Mesenteric fat pad (tissue), 1 donor: ENCODE results near the gene TSPAN19. TPM values are rescaled to one million over a fixed set of nuclear protein-coding genes. Genes with fewer than 3 reads are reported as not detected.
"Not testable (repeated sequence)": the region's sequence is repeated elsewhere in the genome, so short reads cannot be mapped to it uniquely, and the experiment has no call there.

Experiments
- DNase-seq: peaks from one replicate; pipeline ENCODE4 v3.0.0-alpha.2; 2020; ENCODE audit warnings: low spot score
- long read RNA-seq: library from polyadenylated mRNA; unstranded; transcript quantifications from one replicate; pipeline ENCODE4 v2.0.0, GENCODE V29; 2020
- total RNA-seq: library from RNA; stranded (reverse); fragmentation: NEBNext Ultra II Directional; extraction: Animal tissue kit (Norgen Biotek cat#: 25700); gene quantifications from one replicate; pipeline ENCODE4 v1.2.1, GENCODE V29; 2021
- donor health status: DM: yes; HTN: yes; CAD: no.

Gene TSPAN19
- total RNA-seq: not detected
- long read RNA-seq: 0 reads

DNA sequence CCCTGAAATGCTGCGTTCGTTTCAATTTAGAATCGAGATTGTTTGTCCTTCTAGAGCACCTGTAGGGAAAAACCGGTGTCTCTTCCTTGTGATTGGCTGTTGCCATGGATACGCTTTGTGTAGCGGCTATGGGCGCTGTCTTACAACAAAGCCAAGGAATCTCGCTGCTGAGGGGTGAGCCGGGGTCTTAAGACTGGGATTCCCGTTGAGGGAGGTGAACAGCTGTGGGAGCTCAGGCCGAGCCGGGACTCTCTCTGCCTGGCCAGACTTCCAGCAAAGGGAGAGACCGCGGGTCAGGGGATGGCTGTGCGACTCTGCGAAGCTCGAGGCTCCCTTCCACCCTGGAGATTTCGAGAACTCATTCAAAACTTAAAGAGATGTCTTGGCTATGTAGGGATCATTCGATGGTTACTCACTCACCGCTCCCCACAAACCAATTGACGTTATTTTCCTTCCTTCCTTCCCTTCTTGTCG, at the start of gene TSPAN19, which contains the start of gene LRRIQ1:
TSS of gene TSPAN19 (minus strand) at position 44 of the 474 bp plus-strand sequence. CDS start 6,331 bp downstream, outside the sequence.
TSS of gene LRRIQ1 (plus strand) at position 118 of the 474 bp plus-strand sequence. CDS start 1,826 bp downstream, outside the sequence.
- DNase-seq: peak; percentile 85

DNA sequence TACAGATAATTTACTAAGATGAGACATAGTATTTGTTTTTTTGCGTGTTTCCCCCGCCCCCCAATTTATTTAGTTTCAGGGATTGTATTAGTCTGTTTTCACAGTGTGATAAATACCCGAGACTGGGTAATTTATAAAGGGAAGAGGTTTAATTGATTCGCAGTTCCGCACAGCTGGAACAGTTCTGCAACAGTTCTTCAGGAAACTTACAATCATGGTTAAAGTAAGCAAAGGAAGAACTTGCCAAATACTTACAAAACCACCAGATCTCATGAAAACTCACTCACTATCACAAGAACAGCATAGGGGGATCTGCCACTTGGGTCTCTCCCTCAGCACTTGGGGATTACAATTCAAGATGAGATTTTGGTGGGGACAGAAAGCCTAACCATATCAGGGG, 49.0 kb upstream of the TSPAN19 start:
- DNase-seq: no peak

DNA sequence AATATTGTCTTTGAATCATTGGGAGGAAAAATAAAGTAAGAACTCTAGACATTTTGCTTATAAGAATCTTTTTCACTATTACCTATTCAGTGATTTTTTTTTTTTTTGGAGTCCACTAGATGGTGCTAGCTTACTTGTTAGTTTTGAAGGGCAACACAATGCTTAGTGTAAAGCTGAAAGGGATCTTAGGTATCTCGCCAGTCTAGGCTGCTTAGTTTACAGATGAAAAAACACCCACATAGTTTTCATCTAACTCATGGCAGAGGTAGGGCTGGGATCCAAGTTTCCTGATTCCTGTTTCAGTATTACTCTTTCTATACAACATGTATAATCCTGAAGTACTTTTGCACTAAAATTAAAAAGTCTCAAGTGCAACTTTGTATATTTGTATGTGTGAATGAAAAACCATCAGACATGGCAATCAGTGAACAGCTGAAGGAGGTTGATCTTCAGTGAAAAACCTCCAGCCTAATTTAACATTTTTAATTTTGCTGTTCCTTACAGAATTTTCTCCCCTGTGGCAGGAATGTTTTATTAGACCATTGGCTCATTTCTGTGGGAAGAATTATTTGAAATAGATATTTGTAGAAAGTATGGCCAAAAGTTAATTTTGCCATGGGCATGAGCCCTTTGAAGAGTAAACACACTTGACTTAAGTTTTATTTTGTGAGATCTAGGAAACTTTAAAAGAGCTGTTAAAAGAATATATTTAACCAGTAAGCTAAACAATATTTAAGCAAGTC, 40.8 kb upstream of the TSPAN19 start:
- no peak for DNase-seq

DNA sequence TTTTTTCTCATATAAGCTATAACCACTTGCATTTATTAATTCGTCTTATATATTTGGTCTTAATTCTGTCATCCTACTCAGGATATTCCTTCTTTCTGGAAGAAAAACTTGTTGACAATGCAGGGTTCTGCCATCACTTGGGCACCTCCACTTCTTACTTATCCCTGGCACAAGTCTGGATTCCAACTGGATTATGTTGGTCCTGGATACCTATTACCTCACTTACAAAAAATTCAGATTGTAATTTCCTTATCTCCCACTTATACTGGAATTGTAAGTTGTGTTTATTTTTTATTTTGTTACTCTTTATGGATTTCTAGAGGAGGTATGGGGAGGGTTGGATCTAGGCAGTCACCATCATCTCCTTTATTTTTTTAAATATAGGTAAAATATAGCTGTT, 36.7 kb upstream of the TSPAN19 start:
- DNase-seq: no peak

DNA sequence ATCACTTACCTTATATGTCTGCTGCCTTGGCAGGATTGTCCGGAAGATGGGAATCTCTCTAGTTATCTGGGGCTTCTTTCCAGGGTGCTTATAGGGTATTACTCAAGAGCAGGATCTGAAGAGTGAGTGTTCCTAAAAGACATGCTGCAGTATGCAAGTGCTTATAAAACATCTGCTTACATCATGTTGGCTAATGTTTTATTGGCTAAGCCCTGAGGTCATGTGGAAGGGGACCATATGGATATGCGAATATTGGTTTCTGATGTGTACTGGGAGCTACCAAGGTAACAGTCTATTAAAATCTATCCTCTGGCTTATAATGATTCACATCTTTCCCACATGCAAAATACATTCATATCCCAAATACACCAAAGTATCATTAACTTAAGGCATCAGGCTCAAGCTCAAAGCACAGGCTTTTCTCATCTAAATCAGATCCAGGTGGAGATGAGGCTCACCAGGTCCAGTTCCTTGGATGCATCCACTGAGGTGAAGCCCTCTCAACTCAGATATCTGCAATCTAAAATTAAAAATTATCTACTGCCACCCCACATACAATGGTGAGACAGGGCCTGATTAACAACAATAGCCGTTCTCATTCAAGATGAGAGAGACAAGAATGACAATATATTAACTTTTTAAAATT, 29.9 kb upstream of the TSPAN19 start:
- no peak for DNase-seq

DNA sequence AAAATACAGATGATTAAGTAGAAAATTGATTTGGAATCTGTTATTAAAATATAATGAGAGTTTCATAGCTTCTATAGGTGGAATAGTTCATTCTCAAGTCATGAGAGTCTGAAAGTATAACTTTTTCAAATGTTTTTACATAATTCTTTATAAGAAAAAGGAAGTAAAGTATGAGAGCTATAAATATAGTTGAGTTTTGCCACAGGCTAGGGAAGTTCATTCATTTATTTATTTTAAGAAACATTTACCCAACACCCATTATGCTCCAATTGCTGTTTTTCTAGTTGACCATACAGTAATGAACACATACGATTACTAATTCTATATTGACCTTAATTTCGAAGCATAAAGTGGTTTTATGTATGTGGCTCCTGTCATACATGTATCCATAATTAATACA, 24.8 kb upstream of the TSPAN19 start:
- no peak for DNase-seq

DNA sequence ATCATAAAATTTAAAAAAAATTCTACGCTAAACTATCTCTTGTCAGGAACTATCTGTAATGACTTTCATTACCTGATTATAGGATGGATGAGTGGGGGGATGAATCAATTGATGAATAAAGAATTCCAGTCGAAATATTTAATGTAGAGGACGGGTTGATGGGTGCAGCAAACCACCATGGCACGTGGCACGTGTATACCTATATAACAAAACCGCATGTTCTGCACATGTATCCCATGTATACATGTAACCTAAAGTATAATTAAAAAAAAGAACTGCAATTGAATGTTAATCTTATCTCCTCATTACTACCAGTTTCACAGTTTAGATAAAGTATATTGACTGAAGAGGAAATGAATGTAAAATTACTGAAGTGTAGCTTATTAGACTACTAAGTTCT, 23.5 kb upstream of the TSPAN19 start:
- DNase-seq: no peak

DNA sequence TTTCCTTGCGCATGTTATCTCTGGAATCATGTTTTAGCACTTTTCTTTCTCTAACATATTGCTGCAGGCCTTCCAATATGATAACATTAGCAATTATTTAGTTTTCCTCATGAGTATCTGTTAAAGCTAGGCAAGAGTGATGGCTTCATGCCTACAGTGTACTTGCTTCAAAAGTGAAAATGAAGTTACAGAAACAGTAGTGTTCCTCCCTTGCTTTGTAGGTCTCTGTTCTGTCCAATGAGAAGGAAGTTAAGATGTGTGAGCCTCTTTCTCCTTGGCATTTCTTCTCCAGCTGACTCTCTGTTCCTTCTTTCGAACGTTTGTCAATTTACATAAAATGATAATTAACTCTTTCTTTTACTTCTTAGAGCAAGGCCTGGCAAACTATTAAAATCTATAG, 22.3 kb upstream of the TSPAN19 start:
- DNase-seq: no peak

DNA sequence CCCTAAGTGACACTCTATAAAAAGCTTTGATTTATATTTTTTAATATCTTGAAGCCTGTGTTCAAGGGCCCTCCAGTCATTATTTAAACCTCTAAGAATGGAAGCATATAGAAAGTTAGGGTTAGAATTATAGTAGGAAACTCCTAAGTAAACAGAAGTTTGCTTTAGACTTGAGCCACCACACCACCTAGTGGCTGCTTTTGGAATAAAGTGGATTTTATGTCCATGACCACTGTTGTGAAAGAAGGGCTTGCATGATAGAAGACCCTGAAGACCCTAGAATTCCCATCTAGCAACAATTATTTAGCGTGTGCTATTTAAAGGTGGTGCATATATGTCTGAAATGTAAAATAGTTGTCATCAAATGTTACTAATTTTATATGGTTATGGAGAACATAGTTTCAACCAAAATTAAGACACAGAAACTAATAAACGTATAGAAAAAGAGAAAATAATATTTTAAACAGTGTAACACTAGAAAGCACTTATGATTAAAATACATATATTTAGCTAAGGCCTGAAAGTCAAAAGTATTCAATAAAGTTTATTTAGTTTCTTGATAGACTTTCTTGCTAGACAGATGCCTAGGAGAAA, 21.4 kb upstream of the TSPAN19 start:
- no peak for DNase-seq

DNA sequence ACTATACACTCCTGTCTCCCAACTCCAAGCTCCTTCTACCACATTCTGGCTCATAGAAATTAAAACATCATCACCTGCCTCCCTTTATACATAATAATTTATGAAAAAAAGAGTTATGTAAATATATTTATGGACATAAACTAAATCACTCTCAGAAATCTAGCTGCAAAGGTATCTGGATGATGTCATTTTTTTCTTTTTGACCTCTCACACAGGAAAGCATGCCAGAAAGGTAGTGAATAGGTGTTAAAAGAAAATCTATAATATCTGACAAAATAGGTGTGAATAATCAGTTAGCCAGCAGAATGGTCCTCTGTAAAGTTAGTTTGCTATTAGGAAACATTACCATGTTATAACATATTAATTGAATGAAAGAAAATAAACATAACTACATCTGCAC, 7.8 kb upstream of the TSPAN19 start:
- no peak for DNase-seq

DNA sequence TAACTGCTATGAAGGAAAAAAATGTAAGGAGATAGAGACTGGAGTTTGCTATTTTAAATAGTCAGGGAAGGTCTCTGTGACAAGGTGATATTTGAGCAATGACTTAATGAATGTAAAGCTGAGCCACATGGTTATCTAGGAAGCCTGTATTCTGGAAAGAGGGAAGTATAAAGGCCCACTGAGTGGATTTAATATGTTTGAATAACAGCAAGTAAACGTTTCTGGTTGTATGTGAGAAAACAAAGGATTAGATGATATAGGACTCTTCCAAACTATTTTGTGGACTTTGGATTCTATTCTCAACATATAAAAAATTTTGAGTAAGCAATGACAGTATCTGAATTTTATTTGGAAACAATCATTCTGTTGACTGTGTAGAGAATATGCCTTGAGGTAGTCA, 5.3 kb upstream of the TSPAN19 start:
- DNase-seq: no peak

DNA sequence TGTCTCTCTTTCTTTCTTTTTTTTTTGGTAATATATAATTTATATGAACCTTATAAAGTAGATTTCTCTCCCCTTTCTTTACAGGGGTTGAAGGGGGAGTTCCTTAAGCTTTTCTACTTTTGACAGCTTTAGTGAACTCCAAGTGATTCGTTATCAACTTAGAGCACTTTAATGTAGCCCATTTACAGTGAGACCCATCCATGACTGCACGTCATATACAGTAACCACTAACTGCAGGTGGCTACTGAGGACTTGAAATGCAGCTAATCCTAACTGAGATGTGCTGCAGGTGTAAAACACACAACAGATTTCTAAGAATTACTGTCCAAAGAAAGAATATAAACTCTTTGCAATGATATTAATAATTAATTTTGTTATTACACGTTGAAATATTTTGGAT, 656 bp upstream of the TSPAN19 start:
- DNase-seq: no peak

DNA sequence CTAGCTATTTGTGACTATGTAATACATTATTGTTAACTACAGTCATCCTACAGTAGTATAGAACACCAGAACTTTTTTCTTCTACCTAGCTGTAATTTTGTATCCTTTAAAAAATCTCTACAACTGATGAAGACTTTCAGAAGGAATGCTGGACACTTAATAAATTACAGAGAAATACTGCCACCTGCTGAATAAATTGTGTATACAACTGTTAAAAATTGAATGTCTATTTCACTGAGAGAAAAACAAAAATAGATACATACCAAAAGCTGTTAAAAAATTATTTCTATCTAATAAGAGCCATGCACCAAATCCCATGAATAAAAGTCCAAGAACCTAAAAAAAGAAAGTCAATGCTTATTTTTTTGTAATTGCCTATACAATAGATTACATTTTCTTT, 6.6 kb downstream of the TSPAN19 start:
- no peak for DNase-seq

DNA sequence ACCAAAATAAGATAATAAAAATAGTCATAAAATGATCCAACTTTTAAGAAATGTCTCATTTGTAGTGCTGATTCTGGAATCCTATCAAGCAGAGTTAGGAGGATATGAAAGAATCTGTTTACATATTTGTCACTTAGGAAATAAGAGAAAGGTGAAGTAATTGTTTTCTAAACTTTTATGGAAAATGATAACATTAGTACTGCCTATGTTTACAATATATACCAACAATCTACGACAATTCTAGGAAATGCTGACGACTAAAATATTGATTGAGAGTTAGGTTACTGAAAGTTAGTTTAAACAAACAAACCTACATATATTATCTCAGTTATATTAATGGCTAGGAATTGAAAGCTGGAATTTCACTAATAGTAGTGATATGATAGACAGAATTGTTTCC, 18.0 kb downstream of the TSPAN19 start:
- no peak for DNase-seq

DNA sequence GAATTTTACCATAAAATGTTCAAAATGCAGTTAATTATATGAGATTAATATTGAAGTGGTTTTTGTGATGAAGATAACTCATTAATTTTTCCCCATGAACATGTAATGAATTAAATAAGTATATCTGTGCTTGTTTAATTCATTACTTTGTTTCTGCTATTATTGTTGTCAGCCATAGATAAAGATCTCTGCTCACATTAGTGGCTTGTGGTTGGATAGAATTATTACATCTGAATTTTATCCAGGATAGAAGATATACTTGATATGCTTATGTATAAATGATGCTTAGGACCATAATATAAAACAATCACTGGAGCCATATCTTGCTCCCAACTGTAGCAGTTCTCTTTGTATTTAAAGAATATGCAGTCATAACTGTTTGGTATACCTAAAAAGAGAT, 18.5 kb downstream of the TSPAN19 start:
- DNase-seq: no peak

DNA sequence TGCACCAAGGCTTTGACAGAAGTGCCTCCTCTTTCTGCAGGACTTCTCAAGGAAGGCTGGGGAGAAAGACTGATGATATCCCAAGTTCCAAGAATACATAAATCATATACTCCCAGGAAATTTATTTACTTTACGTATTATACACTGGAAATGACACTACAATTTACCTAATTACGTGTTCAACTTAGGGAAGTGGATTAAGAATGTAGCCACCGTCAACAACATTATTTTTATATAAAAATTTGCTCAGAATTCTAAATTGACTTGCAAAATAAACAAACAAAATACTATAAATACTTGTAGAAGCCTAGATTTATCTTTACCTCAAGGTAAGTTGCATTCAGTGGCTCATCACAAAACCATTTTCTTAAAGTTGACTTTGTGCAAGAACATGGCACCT, 18.9 kb downstream of the TSPAN19 start:
- no peak for DNase-seq

DNA sequence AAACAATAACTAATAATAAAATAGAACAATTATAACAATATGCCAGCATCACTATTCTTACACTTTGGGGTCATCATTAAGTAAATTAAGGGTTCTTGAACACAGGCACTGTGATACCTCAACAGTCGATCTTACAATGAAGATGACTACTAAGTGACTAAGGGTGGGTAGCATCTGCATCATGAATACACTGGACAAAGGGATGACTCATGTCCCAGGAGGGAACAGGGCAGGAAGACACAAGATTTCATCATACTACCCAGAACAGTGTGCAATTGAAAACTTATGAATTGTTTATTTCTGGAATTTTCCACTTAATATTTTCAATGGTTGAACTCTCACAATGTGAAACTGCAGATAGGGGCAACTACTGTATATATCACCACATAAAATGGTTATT, 19.7 kb downstream of the TSPAN19 start:
- DNase-seq: no peak

DNA sequence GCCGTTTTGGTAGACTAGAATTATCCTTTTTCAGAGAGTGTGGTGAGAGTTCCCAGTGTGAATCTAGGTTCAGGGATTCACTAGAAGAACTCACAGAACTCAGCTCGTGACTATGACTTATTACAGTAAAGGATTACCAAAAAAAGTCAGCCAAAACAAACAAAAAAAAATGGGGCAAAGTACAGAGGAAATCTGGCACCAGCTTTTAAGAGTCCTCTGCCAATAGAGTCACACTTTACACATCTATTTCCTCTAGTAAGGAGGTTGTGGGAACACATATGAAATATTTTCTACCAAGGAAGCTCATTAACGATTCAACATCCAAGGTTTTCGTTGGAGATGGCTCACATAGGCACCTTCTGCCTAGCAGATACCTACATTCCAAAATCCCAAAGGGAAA, 28.2 kb downstream of the TSPAN19 start:
- DNase-seq: no peak

DNA sequence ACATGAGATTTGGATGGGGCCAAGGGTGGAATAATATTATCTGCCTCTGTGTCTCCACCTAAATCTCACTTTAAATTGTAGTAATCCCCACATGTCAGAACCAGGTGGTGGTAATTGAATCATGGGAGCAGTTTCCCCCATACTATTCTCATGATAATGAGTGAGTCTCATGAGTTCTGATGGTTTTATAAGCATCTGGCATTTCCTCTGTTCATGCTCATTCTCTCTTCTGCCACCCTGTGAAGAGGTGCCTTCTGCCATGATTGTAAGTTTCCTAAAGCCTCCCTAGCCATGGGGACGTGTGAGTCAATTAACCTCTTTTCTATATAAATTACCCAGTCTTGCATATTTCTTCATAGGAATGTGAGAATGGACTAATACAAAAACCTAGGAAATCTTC, 29.9 kb downstream of the TSPAN19 start:
- no peak for DNase-seq

DNA sequence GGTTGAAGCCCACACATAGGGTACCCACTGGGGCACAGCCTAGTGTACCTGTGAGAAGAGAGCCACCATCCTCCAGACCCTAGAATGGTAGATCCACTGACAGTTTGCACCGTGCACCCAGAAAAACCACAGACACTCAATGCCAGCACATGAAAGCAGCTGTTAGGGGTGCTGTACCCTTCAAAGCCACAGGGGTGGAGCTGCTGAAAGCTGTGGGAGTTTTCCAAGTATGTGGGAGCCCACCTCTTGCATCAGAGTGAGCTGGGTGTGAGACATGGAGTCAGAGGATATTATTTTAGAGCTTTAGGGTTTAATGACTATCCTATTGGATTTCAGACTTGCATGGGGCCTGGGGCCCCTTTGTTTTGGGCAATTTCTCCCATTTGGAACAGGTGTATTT, 30.5 kb downstream of the TSPAN19 start:
- DNase-seq: no peak

DNA sequence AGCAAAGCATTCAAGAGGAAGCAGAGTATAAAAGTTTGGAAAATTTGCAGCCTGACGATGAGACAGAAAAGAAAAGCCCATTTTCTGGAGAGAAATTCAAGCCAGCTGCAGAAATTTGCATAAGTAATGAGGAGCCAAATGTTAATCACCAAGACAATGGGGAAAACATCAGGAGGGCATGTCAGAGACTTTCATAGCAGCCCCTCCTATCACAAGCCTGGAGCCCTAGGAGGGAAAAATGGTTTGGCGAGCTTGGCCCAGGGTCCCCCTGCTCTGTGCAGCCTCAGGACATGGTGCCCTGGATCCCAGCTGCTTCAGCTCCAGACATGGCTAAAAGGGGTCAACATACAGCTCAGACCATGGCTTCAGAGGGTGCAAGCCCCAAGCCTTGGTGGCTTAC, 31.0 kb downstream of the TSPAN19 start:
- not testable (repeated sequence) for DNase-seq

DNA sequence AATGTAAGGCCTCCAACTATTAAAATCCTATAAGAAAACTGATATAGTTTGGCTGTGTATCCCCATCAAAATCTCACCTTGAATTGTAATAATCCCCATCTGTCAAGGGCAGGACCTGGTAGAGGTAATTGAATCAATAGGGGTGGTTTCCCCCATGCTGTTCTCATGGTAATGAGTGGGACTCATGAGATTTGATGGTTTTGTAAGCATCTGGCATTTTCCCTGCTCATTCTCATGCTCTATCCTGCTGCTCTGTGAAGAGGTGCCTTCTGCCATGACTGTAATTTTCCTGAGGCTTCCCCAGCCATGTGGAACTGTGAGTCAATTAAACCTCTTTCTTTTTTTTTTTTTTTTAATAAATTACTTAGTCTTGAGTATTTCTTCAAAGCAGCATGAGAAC, 31.9 kb downstream of the TSPAN19 start:
- no peak for DNase-seq
